ENCODE data around the gene PRDM10.

The PRDM10 gene

GRCh38 chr11:129979046-129979605 is 23.5 kb downstream of the PRDM10 start:
- DNase-seq: no peak
- H3K27me3 ChIP-seq (ENCODE audit: insufficient read depth, low read depth, severe bottlenecking): no peaks in the 10 kb centered on the region
- no peak overlapping the region for H3K27ac ChIP-seq
- H3K4me3 ChIP-seq (ENCODE audit: low read depth, low read length): no peak overlapping the region
- TF ChIP-seq CTCF (IDR thresholded peaks at IDR 0.05; ENCODE audit: low read depth, low read length): no peak
- H3K36me3 ChIP-seq: no peaks in the 10 kb centered on the region
- H3K9me3 ChIP-seq (ENCODE audit: severe bottlenecking): no peaks in the 10 kb centered on the region

DNA sequence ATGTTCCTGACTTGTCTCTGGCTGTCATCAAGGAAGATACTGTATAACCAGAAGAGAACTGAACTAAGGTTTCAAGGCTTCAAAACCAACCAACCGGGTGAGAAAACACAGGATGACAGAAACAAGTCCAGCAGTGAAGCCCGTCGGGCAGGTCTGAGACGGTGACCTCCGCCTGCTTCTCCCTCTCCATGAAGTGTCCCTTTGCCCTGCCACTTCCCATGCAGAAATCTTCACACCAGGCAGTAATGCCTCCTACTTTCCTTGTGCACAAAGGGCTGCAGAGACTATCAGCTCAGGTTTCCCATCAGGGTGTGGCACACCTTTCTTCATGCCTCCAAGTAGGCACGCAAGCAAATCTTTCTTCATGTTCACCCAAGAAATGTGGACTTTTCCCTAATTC is 24.2 kb downstream of the PRDM10 start:
- Histone ChIP-seq H3K9me3 (ENCODE audit: severe bottlenecking) (no peaks in the 10 kb centered on the region), H3K27me3 (ENCODE audit: insufficient read depth, low read depth, severe bottlenecking) (no peaks in the 10 kb centered on the region), H3K36me3 (no peaks in the 10 kb centered on the region), H3K27ac (no peak overlapping the region), H3K4me3 (ENCODE audit: low read depth, low read length) (no peak overlapping the region)
- DNase-seq: no peak
- no peak for TF ChIP-seq CTCF (IDR thresholded peaks at IDR 0.05; ENCODE audit: low read depth, low read length)

DNA sequence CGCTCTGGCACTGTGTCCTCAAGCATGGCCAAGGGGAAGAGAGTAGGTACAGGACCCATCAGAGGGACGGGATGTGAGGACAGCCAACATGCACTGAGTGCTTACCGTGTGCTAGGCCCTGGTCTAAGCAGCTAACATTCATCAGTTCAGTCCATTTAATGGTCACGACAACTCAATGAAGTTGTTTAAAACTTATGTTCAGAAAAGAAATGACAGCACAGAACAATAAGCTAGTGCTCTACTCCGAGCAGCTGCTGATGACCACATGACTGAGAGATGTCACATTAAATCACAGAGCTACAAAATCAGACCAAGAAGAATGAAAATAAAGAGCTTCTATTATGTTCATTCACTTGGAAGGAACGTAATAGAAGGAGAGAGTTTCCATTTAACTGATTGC is 26.3 kb downstream of the PRDM10 start:
- Histone ChIP-seq H3K27ac (no peak overlapping the region), H3K36me3 (no peaks in the 10 kb centered on the region), H3K27me3 (ENCODE audit: insufficient read depth, low read depth, severe bottlenecking) (no peaks in the 10 kb centered on the region), H3K4me3 (ENCODE audit: low read depth, low read length) (no peak overlapping the region), H3K9me3 (ENCODE audit: severe bottlenecking) (no peaks in the 10 kb centered on the region)
- no peak for DNase-seq
- TF ChIP-seq CTCF (IDR thresholded peaks at IDR 0.05; ENCODE audit: low read depth, low read length): no peak

DNA sequence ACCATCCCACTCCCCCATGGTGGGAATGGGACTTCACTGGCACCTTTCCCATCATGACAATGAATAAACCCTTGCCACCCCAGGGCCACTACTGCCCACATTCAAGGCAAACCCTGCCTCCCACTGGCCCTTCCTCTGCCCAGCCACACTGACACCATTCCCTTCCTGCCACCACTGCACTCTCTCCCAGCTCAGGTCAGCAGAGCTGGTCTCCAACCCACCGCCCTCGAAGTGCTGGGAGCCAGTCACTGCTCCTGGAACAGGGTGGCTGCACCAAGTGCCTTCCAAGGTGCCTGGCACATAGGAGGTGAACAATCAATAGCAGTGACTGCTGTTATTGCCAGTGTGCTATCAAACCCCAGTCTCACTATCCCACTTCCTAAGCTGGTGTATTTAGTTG is 27.1 kb downstream of the PRDM10 start:
- no peak overlapping the region for H3K4me3 ChIP-seq (ENCODE audit: low read depth, low read length)
- TF ChIP-seq CTCF (IDR thresholded peaks at IDR 0.05; ENCODE audit: low read depth, low read length): no peak
- no peaks in the 10 kb centered on the region for H3K27me3 ChIP-seq (ENCODE audit: insufficient read depth, low read depth, severe bottlenecking)
- no peaks in the 10 kb centered on the region for H3K36me3 ChIP-seq
- no peaks in the 10 kb centered on the region for H3K9me3 ChIP-seq (ENCODE audit: severe bottlenecking)
- no peak overlapping the region for H3K27ac ChIP-seq
- no peak for DNase-seq

GRCh38 chr11:129974672-129975071 is 28.0 kb downstream of the PRDM10 start:
- Histone ChIP-seq H3K4me3 (ENCODE audit: low read depth, low read length) (no peak overlapping the region), H3K9me3 (ENCODE audit: severe bottlenecking) (no peaks in the 10 kb centered on the region), H3K27me3 (ENCODE audit: insufficient read depth, low read depth, severe bottlenecking) (no peaks in the 10 kb centered on the region), H3K36me3 (no peaks in the 10 kb centered on the region), H3K27ac (no peak overlapping the region)
- TF ChIP-seq CTCF (IDR thresholded peaks at IDR 0.05; ENCODE audit: low read depth, low read length): no peak
- DNase-seq: no peak

- TF ChIP-seq CTCF (IDR thresholded peaks at IDR 0.05; ENCODE audit: low read depth, low read length): no peak
- Histone ChIP-seq H3K36me3 (no peaks in the 10 kb centered on the region), H3K4me3 (ENCODE audit: low read depth, low read length) (no peak overlapping the region), H3K27ac (no peak overlapping the region), H3K27me3 (ENCODE audit: insufficient read depth, low read depth, severe bottlenecking) (no peaks in the 10 kb centered on the region), H3K9me3 (ENCODE audit: severe bottlenecking) (no peaks in the 10 kb centered on the region)
- no peak for DNase-seq
Observed at GRCh38 chr11:129974237-129974636, 28.4 kb downstream of the PRDM10 start.
